NCI-H187 (cell line): ENCODE results near the gene RUNX2.
"Not testable (repeated sequence)": the region's sequence is repeated elsewhere in the genome, so short reads cannot be mapped to it uniquely, and the experiment has no call there.

ENCODE experiments used
- DNase-seq, 2 experiments: peaks; one replicate each; lab custom pipeline; 2025; lab: John Stamatoyannopoulos, UW

Gene RUNX2

GRCh38 chr6:45555981-45556771, 228.0 kb downstream of the RUNX2 start:
- DNase-seq: no peak

- no peak for DNase-seq
Observed at GRCh38 chr6:45556828-45557227, 228.7 kb downstream of the RUNX2 start.

DNA sequence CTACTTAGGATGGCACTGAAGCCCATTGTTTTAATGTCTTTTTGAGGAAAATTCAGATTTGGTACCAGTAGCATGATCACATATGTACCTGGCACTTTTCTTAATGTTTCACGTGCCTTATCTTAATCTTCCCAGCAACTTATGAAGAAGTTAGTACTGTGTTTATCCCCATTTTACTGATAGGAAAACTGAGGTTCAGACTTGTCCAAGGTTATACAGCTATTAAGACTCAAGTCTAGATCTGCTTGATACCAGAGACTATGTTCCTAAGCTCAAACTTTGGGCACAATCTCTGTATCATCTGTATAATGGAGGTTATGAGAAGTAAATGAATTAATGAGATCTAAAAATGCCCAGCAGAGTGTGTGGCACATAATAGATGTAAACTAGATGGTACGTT, 229.3 kb downstream of the RUNX2 start:
- DNase-seq: no peak

DNA sequence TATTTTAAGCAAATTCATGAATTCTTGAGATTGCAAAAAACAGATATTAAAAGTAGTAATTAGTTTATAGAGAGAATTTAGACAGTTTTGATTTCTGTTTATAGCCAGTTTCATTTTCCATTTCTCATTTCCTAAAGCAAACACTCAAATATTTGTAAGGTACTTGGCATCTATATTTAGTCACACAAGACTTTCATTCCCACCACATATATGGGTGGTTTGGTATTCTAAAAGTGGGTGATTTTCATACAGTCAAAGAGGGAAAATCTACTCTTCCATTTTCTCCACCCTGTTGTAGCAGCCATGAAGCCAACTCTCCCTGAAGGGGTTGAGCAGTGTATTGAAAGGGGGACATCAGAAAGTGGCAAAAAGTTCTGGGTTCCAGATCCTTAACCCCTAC, 230.7 kb downstream of the RUNX2 start:
- no peak for DNase-seq

DNA sequence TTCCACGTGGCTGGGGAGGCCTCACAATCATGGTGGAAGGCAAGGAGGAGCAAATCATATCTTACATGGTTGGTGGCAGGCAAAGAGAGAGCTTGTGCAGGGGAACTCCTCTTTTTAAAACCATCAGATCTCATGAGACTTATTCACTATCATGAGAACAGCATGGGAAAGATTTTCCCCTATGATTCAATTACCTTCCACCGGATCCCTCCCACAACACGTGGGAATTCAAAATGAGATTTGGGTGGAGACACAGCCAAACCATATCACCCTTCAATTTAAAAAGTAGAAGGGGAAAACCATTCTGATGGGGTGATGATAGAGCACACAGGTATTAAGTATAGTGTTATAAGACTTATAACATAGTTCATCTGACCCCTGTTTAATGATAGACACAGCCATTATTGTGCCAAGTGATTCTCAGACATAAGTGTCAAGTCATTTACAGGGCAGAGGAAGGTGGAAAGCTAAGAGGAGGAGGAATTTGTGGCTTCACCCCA, 232.2 kb downstream of the RUNX2 start:
- DNase-seq: not testable (repeated sequence)

GRCh38 chr6:45562171-45562570, 234.0 kb downstream of the RUNX2 start:
- no peak for DNase-seq

- DNase-seq: no peak
Observed at GRCh38 chr6:45563041-45563440, 234.9 kb downstream of the RUNX2 start.

- DNase-seq: no peak
Observed at GRCh38 chr6:45563844-45564243, 235.7 kb downstream of the RUNX2 start.

GRCh38 chr6:45566882-45567281, 238.8 kb downstream of the RUNX2 start:
- no peak for DNase-seq

DNA sequence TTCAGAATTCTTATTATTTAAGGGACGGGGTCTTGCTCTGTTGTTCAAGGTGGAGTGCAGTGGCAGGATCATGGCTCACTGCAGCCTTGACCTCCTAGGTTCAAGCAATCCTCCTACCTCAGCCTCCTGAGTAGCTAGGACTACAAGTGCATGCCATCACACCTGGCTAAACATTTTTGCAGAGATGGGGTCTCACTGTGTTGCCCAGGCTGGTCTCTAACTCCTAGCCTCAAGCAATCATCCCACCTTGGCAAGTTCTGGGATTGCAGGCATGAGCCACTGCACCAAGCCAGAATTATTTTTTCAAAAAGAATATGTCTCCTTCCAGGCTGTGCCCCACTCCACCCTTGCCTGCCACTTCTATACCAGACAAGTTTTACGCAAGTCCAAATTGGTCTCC, 239.7 kb downstream of the RUNX2 start:
- DNase-seq: no peak

- DNase-seq: no peak
Observed at GRCh38 chr6:45568626-45569025, 240.5 kb downstream of the RUNX2 start.

GRCh38 chr6:45569210-45569945, 241.2 kb downstream of the RUNX2 start:
- DNase-seq: no peak

DNA sequence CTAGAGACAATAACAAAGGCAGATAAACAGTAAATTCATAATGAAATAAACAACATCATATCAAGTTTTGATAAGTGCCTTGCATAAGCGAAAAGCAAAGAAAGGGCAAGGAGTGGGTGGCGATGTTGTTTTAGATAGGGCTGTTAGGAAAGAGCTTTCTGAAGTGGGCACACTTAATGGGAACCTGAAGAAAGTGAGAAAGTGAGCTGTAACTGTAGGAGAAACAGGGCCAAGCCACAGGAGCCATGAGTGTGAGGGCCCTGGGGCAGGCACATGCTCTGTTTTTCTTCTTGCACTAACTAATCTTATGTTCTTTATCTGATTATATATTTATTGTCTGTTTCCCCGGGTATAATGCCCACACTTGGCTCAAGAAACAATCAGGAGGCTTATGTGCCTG, 243.0 kb downstream of the RUNX2 start:
- no peak for DNase-seq

DNA sequence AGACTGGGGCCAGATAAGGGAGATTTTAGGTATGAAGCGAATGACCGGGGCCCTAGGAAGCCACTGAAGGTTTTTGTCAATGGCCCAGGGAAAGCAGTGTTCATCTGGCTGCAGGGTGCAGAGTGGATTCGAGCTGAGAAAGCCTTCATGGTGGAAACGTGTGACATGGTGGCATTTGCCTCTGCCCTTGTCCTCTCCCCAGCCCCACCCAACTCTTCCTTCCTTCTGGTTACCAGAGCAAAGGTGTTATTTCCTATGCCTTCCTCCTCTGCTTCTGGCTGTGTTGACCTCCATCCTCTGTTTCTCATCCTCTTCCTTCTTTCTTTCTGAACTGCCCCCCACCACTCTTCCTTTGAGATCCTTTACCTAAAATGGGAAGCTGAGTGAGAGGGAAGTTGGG, 244.7 kb downstream of the RUNX2 start:
- no peak for DNase-seq

DNA sequence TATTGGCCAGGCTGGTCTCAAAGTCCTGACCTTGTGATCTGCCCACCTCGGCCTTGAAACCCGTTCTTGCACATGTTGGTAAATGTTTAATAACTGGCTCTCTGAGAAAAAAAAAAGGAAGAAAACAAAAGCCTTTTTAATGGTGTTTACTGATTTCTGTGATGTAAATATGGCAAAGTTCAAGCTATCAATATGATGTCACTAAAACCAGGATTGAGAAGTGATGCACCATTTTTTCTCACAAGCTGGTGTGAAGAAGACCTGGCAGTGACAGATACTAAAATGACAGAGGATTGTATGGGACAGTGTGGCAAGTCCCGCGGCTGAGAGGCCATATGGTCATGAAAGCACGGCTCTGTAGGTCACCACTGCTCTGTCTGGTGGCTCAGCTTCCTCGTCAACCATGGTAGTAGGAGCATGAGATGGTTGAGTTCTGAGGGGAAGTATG, 245.9 kb downstream of the RUNX2 start:
- no peak for DNase-seq

GRCh38 chr6:45574885-45575284, 246.8 kb downstream of the RUNX2 start:
- no peak for DNase-seq

GRCh38 chr6:45576648-45577624, 248.8 kb downstream of the RUNX2 start:
- DNase-seq: no peak

DNA sequence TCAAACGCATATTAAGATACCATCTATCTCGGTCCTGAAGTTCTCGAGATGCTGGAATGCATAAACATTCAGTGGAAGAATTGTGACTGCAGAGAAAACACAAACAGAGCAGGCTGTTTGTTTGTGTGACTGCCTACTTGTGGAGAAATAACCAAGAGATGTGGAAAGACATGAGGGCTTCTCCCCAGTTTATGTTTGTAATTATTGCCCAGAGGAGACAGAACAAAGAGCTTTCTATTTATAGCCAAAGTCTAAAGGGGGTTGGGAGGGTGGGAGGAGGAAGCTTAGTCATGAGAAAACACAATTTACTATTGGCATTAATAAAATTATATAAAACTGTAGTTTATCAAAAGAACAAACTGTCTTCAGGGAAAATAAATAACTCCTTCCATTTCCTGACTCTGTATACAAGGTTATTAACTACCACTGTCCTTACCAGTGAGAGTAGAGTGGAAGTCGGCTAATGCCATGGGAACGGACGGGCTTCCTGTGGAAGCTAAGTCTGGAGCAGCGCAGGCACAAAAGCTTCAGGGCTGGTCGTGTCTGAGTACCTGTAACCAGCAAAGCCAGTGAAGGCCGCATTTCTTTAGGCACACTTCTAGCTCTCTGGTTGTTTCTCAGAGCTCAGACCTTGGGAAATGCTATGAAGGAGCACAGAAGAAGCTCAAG, 249.8 kb downstream of the RUNX2 start:
- no peak for DNase-seq

DNA sequence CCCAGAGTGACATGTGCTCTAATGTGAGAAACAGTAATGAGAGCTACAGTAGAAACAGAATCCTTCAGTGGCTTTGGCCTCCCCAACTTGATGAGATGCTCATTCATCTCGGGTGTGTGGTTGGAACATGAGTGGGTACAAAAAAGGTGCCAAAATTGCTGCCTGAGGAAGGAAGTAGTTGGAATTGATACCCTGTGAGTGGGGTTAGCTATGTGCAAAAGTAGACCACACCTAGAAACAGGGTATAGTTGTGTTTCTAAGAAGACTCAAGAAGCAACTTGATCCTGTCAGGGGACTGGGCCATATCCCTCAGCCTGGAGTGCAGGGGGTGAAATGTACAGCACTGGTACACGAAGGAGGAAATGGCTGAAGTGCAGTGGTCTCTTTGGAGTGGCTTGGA, 256.0 kb downstream of the RUNX2 start:
- DNase-seq: no peak

DNA sequence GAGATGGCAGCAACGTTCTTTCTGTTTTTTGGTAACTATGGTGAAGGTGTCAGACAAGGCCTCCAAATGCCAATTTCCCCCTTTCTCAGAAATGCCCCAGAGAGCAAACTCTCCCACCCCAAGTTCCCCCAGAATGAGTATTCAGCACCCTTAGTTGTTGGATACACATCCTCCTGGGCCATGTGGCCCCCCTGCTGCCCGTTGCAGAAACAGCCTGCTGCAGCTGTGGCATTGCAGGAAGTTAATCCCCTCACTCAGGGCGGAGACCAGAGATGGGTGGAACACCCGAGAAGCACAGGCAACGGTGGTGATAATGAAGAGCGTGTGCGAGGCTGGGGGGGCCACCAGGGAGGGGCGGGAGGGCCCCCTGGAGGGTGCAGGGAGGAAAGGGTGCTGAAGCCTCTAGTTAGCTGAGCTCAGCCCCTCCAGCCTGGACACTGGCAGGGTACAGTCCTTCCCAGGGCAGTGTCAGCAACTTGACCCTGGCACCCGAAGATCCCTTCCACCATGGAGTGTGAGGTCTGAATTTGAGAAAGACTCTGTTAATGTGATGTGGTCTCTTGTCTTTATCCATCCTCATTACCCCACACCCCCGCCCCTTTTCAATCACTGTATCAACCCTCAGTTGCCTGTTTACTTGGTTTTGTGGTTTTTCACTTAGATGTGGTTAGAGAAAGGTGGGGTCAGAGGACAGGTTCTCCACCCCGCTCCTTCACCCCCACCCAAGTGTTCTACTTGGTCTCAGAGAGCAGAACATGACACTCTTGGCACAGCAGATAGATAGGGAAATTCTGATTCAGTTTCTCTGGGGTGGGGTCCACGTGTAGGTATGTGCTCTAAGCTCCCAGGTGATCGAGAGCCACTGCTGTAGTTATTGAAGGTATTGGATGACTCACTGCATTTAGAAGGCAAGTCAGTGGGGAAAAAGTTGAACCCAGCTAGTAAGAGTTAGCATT, 258.4 kb downstream of the RUNX2 start:
- no peak for DNase-seq
